OCI-LY1 (cell line): ENCODE measurements around the gene SNRPF.
"Not testable (repeated sequence)": the region's sequence is repeated elsewhere in the genome, so short reads cannot be mapped to it uniquely, and the experiment has no call there.

Source experiments
- H2AFZ ChIP-seq: fragments of 200-600 bp; sonication (generic), shearing (Covaris generic); 2 replicates; pipeline ENCODE4 v1.6.0; 2014; ENCODE audit warnings: antibody characterized with exemption, mild to moderate bottlenecking, low read length
- H3F3A ChIP-seq: fragments of 200-600 bp; sonication (generic), shearing (Covaris generic); 2 replicates; pipeline ENCODE4 v1.6.0; 2014; ENCODE audit warnings: mild to moderate bottlenecking, antibody characterized with exemption, low read length, moderate library complexity; ENCODE audit not compliant: insufficient read depth
- H3K27ac ChIP-seq: fragments of 200-600 bp; sonication (generic); 2 replicates; pipeline ENCODE4 v1.5.1; 2014; ENCODE audit warnings: low read length, mixed run types, mild to moderate bottlenecking, low read depth; ENCODE audit not compliant: poor library complexity, severe bottlenecking
- H3K27me3 ChIP-seq: fragments of 200-600 bp; sonication (generic); 2 replicates; pipeline ENCODE4 v1.6.0; 2014; ENCODE audit warnings: antibody characterized with exemption, mild to moderate bottlenecking, low read length, moderate library complexity; ENCODE audit not compliant: insufficient read depth
- H3K36me3 ChIP-seq: fragments of 200-600 bp; sonication (generic); 2 replicates; pipeline ENCODE4 v1.6.1; 2014; ENCODE audit warnings: mild to moderate bottlenecking, antibody characterized with exemption, low read length, moderate library complexity, mixed read lengths; ENCODE audit not compliant: insufficient read depth
- H3K4me1 ChIP-seq: fragments of 200-600 bp; sonication (generic); 2 replicates; pipeline ENCODE4 v1.5.1; 2014; ENCODE audit warnings: mild to moderate bottlenecking, low read length, moderate library complexity; ENCODE audit not compliant: insufficient read depth, severe bottlenecking
- H3K4me2 ChIP-seq: fragments of 200-600 bp; sonication (generic), shearing (Covaris generic); 2 replicates; pipeline ENCODE4 v1.6.1; 2014; ENCODE audit warnings: low read length
- H3K4me3 ChIP-seq: fragments of 200-600 bp; sonication (generic); 2 replicates; pipeline ENCODE4 v1.5.1; 2014; ENCODE audit warnings: low read length, low read depth, mild to moderate bottlenecking, mixed read lengths; ENCODE audit not compliant: poor library complexity, severe bottlenecking
- H3K79me2 ChIP-seq: fragments of 200-600 bp; shearing (Covaris generic); 2 replicates; pipeline ENCODE4 v1.6.1; 2016; ENCODE audit warnings: mixed run types, low read length, mixed read lengths; ENCODE audit not compliant: insufficient read depth
- H3K9ac ChIP-seq: fragments of 200-600 bp; sonication (generic), shearing (Covaris generic); 2 replicates; pipeline ENCODE4 v1.6.1; 2014; ENCODE audit warnings: mild to moderate bottlenecking, low read length, mixed read lengths
- H3K9me2 ChIP-seq: fragments of 200-600 bp; sonication (generic), shearing (Covaris generic); 2 replicates; pipeline ENCODE4 v1.6.1; 2014; ENCODE audit warnings: low read depth, mild to moderate bottlenecking, low read length, mixed read lengths
- H3K9me3 ChIP-seq: fragments of 200-600 bp; shearing (Covaris generic); 2 replicates; pipeline ENCODE4 v1.6.1; 2014; ENCODE audit warnings: low read length, mixed read lengths
- H4K20me1 ChIP-seq: fragments of 200-600 bp; sonication (generic), shearing (Covaris generic); 2 replicates; pipeline ENCODE4 v1.6.0; 2016; ENCODE audit warnings: mild to moderate bottlenecking, low read length; ENCODE audit not compliant: insufficient read depth
- EZH2 ChIP-seq: fragments of 200-600 bp; sonication (generic), shearing (Covaris generic); IDR thresholded peaks from 2 replicates; pipeline ENCODE4 v1.8.0; 2017; ENCODE audit warnings: borderline replicate concordance, mixed run types, mild to moderate bottlenecking, antibody characterized with exemption, low read length, moderate library complexity, mixed read lengths
- TF ChIP-seq, protein P1 (sequence below): fragments of 200-600 bp; sonication (generic), shearing (Covaris generic); IDR thresholded peaks from 2 replicates; pipeline ENCODE4 v1.5.1; 2017; ENCODE audit warnings: mild to moderate bottlenecking, antibody characterized with exemption, low read length, moderate library complexity, mixed read lengths

Gene SNRPF

DNA sequence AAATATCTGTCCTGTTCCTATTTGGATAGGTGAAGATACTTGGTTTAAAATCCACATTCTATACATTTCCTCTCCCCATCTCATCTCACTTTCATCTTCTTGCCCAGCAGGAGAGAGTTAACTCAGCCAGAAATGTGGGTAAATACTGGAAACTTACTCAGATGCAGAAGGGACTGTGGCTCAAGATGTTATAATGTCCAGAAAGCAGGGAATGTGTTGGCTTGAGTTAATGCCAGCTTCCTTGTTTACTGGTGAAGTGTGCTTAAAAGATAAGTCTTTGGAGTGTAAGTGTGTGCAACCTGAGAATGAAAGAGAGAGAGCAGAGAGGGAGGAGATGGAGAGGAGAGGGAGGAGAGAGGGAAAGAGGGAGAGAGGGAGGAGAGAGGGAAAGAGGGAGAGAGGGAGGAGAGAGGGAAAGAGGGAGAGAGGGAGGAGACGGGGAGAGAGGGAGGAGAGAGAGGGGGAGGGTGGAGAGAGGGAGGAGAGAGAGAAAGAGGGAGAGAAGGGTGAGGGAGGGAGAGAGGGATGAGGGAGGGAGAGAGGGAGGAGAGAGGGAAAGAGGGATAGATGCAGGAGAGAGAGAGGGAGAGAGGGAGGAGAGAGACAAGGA lies 22.0 kb upstream of the SNRPF start:
- no peak overlapping the region for H3K9ac ChIP-seq
- H3K36me3 ChIP-seq, result no peaks in the 10 kb centered on the region
- no peaks in the 10 kb centered on the region for H3F3A ChIP-seq
- H3K9me3 ChIP-seq, result no peaks in the 10 kb centered on the region
- H3K27ac ChIP-seq, result no peak overlapping the region
- no peaks in the 10 kb centered on the region for H4K20me1 ChIP-seq
- H3K79me2 ChIP-seq, result no peaks in the 10 kb centered on the region
- no peak overlapping the region for H2AFZ ChIP-seq
- H3K4me1 ChIP-seq, result no peaks in the 10 kb centered on the region
- no peak overlapping the region for H3K4me2 ChIP-seq
- no peak overlapping the region for H3K4me3 ChIP-seq
- H3K27me3 ChIP-seq, result 0 out of 2 replicates have a peak, but pooled peaks cover 1% of the 10 kb centered on the region
- no peaks in the 10 kb centered on the region for H3K9me2 ChIP-seq
- no peak for TF ChIP-seq EZH2
- TF ChIP-seq, protein P1, sequence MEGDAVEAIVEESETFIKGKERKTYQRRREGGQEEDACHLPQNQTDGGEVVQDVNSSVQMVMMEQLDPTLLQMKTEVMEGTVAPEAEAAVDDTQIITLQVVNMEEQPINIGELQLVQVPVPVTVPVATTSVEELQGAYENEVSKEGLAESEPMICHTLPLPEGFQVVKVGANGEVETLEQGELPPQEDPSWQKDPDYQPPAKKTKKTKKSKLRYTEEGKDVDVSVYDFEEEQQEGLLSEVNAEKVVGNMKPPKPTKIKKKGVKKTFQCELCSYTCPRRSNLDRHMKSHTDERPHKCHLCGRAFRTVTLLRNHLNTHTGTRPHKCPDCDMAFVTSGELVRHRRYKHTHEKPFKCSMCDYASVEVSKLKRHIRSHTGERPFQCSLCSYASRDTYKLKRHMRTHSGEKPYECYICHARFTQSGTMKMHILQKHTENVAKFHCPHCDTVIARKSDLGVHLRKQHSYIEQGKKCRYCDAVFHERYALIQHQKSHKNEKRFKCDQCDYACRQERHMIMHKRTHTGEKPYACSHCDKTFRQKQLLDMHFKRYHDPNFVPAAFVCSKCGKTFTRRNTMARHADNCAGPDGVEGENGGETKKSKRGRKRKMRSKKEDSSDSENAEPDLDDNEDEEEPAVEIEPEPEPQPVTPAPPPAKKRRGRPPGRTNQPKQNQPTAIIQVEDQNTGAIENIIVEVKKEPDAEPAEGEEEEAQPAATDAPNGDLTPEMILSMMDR, result no peak

DNA sequence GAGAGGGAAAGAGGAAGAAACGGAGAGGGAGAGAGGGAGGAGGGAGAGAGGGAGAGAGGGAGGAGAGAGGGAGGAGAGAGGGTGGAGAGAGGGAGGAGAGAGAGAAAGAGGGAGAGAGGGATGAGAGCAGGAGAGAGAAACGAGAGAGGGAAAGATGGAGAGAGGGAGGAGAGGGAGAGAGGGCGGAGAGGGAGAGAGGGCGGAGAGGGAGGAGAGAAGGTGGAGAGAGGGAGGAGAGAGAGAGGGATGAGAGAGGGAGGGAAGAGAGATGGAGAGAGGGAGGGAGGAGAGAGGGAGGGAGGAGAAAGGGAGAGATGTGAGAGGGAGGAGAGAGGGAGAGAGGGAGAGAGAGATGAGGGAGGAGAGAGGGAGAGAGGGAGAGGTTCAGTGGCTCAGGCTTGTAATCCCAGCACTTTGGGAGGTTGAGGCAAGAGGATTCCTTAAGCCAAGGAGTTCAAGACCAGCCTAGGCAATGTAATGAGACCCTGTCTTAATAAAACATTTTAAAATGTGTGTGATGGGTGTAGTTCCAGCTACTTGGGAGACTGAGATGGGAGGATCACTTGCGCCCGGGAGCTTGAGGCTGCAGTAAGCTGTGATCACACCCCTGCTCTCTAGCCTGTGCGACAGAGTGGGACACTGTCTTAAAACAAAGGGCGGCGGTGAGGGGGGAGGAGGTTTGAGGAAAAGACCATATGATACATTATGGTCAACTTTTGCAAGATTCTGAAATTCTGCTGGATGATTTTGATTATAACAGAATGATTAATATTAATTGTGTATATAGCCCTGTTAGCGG lies 21.3 kb upstream of the SNRPF start:
- H3K4me2 ChIP-seq, result no peak overlapping the region
- H2AFZ ChIP-seq, result no peak overlapping the region
- H3K9me3 ChIP-seq, result no peaks in the 10 kb centered on the region
- no peaks in the 10 kb centered on the region for H4K20me1 ChIP-seq
- no peak overlapping the region for H3K27ac ChIP-seq
- TF ChIP-seq EZH2, result no peak
- TF ChIP-seq, protein P1, result no peak
- no peaks in the 10 kb centered on the region for H3F3A ChIP-seq
- no peaks in the 10 kb centered on the region for H3K79me2 ChIP-seq
- no peaks in the 10 kb centered on the region for H3K4me1 ChIP-seq
- no peak overlapping the region for H3K9ac ChIP-seq
- H3K36me3 ChIP-seq, result no peaks in the 10 kb centered on the region
- H3K9me2 ChIP-seq, result no peaks in the 10 kb centered on the region
- H3K27me3 ChIP-seq, result no peaks in the 10 kb centered on the region
- no peak overlapping the region for H3K4me3 ChIP-seq

DNA sequence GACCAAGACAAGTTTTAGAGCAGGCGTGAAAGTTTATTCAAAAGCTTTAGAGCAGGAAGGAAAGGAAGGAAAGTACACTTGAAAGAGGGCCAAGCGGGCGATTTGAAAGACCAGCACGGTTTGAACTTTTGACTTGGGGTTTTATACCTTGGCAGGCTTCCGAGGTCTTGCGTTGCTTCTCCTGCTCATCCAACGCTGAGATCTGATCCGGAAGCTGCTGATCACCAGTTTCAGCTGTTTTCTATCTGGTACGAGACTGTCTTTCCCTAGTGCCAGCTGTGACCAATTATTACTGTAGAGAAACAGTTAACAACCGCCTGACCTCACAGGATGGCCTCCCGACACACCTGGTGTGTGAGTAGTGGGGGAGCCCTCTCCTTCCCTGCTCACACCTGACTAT lies 20.6 kb upstream of the SNRPF start:
- Histone ChIP-seq H3K36me3 (no peaks in the 10 kb centered on the region), H3K4me3 (no peak overlapping the region), H3F3A (no peaks in the 10 kb centered on the region), H2AFZ (no peak overlapping the region), H3K4me2 (no peak overlapping the region), H4K20me1 (no peaks in the 10 kb centered on the region), H3K9me3 (no peaks in the 10 kb centered on the region), H3K27ac (no peak overlapping the region), H3K27me3 (no peaks in the 10 kb centered on the region), H3K9me2 (no peaks in the 10 kb centered on the region), H3K4me1 (no peaks in the 10 kb centered on the region), H3K9ac (no peak overlapping the region), H3K79me2 (no peaks in the 10 kb centered on the region)
- TF ChIP-seq, protein P1, result no peak
- no peak for TF ChIP-seq EZH2

DNA sequence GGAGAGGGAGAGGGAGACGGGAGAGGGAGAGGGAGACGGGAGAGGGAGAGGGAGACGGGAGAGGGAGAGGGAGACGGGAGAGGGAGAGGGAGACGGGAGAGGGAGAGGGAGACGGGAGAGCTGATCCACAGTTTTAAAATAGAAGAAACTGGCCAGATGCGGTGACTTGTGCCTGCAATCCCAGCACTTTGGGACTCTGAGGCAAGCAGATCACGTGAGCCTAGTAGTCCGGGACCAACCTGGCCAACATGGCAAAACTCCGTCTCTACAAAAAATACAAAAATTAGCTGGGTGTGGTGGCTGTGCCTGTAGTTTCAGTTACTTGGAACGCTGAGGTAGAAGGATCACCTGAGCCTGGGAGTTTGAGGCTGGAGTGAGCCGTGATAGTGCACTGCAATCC lies 16.3 kb upstream of the SNRPF start:
- not testable (repeated sequence) for H3F3A ChIP-seq, H3K27me3 ChIP-seq, H3K27ac ChIP-seq, H3K79me2 ChIP-seq, H3K9me3 ChIP-seq, H2AFZ ChIP-seq, H3K36me3 ChIP-seq, H3K4me2 ChIP-seq, H3K4me1 ChIP-seq, H3K9ac ChIP-seq, H4K20me1 ChIP-seq, H3K4me3 ChIP-seq, H3K9me2 ChIP-seq
